Hepatocyte (in vitro differentiated cells): ENCODE results near the gene FGF3.

Source experiments
- CTCF ChIP-seq: fragments of 200-600 bp; sonication (generic); IDR thresholded peaks from 2 replicates; pipeline ENCODE4 v1.5.1; 2016; ENCODE audit warnings: antibody characterized with exemption, mild to moderate bottlenecking; ENCODE audit not compliant: poor library complexity
- EZH2 ChIP-seq: fragments of 200-600 bp; sonication (generic); IDR thresholded peaks from 2 replicates; pipeline ENCODE4 v1.6.1; 2016; ENCODE audit warnings: antibody characterized with exemption, mild to moderate bottlenecking, borderline replicate concordance

- TF ChIP-seq CTCF = no peak
- no peak for TF ChIP-seq EZH2
Measured at GRCh38 chr11:69791276-69792180, 27.7 kb downstream of the FGF3 start.
